ENCODE measurements around the gene AKAP6.

The AKAP6 gene

DNA sequence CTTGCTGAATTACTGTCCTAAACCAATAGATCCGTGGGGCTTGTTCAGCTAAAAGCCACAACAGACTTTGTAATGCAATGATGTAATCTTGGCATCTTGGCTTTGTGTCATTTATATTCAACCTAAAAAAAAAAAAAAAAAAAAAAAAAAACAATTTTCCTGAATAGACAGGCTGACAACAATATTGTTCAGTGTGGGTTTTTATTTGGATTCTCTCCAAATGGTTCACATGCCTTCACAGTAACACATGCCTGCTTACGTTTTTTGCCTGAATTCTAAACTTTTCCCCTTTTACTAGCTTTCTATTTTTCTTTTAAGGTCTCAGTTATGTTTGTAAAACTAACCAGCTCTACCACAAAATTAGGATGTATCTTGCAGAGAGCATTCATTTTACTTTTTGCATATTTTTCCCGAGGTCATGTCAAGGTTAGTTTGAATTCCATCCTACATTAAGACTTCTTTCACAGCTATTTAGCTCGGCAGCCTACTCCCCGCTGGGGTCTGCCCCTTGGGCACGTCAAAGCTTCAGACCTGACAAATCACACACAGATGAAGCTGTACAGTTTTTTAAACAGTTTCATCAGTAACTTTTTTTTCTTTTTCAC, 395.9 kb downstream of the AKAP6 start:
- peak; percentile 1 for DNase-seq

DNA sequence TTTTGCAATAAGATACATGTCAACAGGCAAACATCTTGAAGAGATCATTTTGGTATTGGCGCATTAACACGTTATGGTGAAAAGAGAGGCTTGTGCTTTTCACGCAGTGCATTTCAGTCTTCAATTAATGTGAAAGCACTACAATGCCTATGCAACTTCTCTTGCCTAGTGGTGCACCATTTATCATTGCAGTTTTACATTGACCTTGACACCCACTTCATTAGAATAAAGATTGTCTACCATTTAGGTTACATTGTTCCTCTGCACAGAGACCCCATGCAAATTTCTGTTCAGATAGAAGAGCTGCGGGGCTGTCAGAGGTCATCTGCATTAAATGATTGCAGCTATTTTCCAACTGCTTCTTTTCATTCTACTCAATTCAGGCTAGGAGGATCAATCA, 397.4 kb downstream of the AKAP6 start:
- no peak for DNase-seq

DNA sequence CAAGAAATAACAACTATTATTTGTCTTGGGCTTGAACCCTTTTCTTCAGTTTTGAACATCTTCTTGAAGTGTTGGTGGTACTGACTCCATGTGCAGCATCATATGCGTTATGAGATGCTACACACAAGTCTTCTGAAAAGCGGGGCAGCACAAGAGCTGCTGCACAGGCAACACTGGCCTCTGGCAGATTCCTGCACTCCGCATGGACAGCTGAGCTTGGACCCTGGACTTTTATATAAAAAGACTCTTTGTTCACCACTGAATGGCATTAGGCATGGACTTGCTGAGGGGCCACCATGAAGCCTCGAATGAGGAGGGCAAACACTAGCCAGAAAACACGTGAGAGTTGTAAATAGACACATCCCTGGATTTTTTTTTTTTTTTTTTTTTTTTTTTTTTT, 398.7 kb downstream of the AKAP6 start:
- DNase-seq: no peak

DNA sequence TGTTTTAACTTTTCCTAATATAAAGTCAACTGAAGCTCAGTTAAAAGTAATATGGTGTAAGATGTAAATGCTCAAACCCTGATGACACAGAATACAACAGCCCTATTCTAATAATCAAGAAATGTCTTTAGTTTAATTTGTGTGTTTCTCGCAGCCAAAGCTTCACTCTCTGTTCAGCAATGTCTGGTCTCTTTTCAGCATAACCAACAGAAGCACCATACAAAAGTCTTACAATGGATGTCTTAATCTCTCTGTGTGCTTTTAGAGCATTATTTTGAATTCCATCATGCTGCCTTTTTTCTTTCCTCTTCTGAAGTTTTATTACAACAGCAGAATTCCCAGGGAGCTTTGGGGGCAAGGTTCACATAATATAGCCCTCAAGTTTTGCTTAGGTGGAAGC, 399.4 kb downstream of the AKAP6 start:
- DNase-seq: no peak

DNA sequence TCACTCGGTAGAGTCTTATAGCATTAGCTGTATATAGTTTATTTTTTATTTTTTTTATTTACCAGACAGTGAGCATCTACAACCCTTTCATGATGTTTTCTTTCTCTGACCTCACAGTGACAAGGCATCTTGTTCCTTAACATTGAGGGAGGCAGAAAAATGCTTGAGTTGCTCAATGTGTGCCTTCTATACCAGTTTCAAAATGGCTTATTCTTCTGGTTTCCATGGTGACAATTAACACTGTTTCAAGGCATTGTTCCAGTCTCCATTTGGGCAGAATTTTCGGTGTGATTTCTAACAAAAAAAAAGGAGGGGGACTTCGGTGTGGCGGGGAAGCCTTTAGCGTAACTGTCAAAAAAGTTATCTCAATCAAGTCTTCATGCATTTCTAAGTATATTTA, 399.9 kb downstream of the AKAP6 start:
- peak; percentile 23 for DNase-seq

DNA sequence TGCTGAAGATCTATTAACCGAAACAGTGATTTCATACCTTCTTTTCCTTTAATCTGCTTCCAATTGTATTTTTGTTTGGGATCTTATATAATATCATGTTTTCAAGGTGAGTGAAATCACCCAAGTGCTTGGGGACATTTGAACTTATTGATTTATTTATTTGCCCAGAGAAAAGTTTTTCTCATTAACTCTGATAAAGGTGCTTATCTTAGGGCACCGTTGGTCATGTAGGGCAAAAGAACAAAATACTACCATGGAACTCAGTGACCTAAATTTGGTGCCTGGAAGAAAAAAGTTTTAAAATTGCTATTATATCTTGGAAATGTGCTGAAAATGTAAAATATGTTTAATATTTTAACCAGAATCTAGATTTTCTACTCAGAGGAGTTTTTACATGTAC, 402.2 kb downstream of the AKAP6 start:
- DNase-seq: no peak

DNA sequence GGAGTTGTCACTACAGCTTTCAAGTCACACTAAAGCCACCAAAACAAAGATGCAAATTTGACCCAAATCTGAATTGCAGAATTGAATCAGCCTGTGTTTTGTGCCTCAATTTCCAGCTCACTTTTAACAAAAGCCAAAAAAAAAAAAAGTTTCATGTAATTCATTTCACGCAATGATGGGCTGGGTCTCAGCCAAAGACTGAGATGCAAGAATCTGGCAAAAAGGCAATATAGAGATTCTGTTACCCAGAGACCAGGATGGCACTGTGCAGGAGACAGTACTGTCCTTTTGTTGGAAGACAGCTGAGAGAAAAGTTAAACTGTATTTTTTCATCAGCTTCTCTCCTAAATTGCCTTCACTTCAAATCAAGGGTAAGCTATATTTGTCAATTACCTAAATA, 403.9 kb downstream of the AKAP6 start:
- no peak for DNase-seq

DNA sequence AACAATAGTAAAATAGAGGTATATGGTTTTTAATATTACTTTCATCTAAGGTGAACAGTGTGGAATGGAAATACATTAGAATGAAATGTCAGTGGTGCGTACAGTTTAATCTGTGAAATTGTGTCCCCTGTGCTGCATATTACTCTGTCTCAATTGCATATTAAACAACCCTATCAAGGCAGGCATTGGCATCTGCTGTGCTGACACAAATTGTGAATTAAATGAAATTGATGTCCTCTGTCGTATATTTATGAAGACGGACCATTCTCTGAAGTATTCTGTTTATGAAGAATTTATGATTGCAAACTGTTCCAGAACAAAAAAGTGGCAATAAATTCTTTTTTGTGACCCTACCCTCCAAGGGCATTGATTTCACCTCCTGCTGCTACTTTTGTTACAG, 405.2 kb downstream of the AKAP6 start:
- no peak for DNase-seq

DNA sequence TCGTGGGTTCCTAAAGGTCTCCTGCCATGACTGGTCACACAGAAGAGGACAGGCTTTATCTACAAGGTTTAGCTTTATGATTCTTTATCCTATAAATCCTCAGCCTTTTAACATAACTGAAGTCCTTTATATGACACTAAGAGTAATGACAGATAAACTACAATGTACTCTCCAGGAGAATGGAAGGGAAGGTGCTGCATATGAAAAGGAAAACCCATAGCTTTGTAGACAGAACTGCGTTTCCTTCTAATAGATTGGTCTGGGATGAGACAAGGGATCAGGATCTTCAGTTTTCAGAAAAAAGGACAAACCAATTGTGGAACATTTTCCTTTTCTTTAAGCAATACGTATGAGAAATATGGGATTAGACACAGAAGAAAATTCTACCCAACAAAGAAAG, 408.5 kb downstream of the AKAP6 start:
- no peak for DNase-seq

DNA sequence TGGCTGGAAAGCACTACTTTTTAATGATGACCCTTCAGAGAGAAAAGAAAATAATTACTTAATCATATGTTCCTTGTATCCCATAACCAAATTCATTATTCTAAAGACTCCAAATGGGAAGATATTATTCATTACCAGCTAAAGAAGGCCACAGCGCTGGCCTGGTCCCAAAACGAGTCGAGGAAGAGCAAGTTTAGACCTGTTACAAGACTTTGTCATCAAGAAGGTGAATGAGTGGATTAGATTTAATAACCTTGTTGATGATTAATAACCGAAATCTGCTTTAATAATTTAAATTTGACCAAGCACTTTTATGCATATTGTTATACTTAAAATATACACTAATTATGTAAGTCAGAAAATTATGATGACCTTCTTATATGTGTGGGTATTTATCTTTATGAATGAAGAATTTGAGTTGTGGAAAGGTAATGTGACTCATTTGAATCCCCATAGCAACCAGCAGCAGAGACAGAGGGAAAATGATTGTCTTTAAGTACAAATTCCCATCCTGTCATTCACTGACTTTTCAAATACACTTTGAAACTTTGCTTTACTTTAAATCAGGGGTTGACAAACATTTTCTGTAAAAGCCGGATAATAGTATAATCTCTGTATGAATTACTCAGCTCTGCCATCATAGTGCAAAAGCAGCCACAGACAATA, 409.2 kb downstream of the AKAP6 start:
- DNase-seq: no peak

DNA sequence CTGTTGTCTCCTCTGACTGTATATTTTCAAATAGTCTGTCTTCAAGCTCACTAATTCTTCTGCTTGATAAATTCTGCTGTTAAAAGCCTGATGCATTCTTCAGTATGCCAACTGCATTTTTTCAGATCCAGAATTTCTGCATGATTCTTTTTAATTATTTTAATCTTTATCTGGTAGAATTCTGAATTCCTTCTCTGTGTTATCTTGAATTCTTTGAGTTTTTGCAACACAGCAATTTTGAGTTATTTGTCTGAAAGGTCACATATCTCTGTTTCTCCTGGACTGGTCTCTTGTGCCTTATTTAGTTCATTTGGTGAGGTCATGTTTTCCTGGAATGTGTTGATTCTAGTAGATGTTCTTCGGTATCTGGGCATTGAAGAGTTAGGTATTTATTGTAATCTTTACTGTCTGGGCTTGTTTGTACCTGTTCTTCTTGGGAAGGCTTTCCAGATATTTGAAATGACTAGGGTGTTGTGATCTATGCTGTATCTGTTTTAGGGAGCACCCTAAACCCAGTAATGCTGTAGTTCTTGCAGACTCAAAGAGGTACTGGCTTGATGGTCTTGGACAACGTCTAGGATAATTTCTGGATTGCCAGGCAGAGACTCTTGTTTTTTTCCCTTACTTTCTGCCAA, 415.8 kb downstream of the AKAP6 start:
- no peak for DNase-seq

DNA sequence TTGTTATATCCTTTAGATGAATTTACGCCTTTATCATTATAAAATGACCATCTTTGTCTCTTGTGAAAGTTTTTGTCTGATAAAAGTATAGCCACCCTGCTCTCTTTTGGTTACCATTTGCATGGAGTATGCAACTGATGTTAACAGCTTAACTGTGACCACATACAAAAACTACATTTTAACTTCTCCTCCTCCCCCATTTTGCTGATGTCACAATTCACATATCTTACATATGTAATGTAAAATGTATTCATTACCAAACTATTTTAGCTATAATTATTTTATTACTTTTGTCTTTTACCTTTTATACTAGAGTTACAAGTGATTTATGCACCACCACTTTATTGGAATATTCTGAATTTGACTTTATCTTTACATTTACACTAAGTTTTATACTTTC, 425.1 kb downstream of the AKAP6 start:
- DNase-seq: no peak

DNA sequence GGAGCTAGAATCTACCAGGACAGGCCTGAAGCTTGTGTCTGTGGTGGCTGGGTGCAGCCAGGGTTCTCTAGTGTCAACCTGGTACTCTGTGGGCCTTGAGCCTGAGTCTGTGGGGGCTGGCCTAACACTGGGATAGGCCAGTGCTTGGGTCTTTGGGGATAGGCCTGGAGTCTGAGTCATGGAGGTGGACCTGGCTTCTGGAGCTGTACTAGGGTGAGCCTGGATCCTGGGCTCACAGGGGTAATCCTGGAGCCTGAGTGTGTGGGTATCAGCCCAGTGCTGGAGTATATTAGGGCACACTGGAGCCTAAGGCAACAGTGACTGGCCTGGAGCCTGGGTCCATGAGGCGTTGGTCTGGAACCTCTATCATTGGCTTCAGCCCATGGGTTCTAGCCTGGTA, 427.1 kb downstream of the AKAP6 start:
- no peak for DNase-seq

DNA sequence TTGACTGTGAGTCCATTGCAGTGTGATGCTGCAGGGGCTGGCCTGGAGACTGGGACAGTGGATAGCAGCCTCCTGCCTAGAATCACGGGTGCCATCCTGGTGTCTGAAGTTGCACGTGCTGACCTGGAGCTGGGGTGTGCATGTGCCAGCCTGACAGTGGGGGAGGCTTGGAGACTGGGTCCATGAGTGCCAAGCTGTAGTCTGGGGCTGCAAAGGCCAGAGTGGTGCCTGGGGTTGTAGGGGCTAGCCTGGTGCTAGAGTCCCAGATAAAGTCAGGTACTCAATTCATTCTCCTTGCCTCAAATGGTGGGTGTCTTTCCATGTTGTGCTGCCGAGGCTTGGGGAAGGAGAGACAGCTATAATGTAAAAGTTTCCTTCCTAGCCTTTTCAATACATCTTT, 427.7 kb downstream of the AKAP6 start:
- DNase-seq: no peak

DNA sequence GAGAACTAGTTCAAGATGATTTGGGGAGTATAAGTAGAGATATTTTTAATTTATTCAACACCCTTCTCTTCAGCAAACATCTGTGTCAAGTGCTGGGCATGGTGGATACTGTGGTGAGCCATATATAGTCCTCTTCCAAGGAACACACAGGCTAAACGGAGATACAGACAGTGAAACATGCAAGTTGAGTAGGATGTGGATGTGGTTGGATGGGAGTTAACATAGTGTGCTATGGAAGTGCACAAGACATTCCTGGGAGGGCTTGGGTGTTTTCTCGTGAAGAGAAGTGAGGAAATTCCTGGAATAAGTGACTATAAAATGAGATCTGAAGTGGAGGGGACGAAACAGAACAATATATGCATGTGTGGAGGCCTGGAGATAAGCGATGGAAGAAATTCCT, 428.5 kb downstream of the AKAP6 start:
- DNase-seq: no peak

DNA sequence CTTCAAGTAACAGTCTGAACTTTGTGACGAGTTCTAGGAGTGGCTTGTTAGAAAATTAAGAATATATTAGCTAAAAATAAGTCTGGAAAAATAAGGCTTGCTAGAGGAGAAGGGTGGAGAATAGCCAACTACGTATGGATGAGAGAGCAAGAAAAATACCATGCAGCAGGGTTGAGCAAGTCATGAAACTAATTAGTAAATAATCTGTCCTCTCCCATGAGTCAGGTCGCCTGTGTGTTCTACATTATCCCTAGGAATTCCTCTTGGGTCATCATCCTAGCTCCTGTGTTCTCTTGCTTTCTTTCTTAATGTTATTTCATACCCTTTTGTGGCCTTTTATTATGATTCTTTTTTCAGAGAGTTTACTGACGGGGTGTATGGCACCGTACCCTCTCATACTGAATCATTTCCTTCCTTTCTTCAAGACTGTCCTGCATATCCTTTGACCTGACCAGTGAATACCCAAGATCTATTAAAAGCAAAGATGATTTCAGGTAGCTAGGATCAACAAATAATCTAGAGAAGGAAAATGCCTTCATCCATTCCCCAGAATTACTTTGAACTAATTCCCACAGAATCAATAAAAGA, 432.4 kb downstream of the AKAP6 start:
- no peak for DNase-seq

DNA sequence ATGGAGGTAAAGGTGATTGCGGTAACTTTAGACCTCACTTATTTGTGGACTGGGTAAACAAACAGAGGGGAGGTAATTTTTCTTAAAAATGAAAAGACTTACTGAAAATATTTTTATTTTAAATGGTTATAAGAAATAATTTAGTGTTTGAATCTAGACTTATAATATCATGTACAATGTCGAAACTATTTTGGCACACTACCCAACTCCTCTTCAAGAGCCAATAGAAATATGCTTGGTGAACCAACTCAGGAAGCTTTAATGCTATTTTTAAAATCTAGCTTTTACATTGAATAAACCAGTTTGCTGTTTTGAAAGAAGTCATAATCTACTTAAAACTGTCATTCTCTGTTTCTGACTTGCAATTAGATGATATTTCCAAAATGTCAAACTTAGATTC, 433.8 kb downstream of the AKAP6 start:
- no peak for DNase-seq

DNA sequence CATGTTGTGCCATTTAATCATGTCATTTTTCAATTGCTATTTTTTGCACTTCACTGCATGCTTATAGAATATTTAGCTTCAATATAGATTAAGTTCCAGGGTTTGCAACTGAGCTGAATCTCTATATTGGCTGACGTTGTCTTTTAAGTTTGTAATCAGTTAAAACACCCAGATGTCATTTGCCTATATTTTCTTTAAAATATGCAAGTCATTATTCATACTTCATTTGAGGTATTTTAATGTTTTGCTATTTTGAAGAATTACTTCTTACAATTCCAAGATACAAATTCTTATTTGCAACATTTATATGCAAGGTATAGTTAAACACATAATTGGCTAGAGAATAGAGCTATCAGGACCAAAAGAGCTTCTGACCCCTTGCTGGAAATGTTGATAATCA, 434.6 kb downstream of the AKAP6 start:
- no peak for DNase-seq

DNA sequence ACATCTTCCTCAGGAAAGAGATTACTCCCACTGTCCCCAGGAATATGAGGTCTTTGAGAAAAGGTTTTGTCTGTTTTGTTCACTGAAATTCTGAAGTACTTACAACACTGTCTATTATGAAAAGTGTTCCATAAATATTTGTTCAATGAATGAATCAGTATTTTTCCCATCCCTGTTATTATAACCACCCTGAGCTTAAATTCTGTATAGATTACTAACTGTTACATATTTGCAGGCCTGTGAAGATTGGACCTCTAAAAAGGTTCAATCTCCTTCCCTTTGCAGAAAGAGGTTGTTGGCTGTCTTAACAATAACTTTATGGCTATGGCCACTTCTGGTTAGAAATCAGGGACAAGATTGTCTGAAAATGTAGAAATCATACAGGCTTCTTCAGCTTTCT, 435.0 kb downstream of the AKAP6 start:
- DNase-seq: peak; percentile 32

DNA sequence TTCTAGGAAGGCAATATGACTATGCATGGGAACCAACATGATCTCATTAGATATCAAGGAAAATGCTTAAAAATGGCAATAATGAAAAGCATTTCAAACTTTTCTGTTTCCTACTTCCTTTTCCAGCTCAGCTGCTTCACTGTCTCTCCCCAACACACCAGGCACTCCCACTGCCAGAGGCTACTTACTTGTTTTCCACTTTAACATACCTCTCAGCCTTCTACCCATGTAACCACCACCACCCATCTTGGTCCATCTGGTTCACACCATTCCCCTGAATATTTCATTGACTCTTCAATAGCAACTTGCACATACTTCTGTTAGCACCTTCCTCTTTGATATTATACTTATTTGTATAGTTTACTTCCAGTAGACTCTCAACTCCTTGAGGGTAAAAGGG, 441.3 kb downstream of the AKAP6 start:
- no peak for DNase-seq

DNA sequence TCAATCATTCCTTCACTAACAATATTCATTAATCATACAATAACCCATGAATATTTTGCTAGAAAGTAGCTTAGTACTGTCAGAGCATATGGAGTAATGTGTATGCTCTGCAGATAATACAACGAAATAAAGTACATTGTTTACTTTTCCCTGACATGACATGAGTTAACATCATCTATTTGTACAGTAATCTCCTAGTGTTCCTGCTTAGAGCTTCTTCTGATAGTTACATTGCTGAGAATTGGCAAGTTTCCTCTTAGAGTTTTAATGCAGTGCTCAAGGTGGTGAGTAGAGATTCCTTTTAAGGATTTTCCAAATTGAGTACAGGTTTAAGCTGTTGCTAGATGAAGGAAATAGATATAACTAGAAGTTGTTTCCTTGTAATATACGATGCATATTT, 445.1 kb downstream of the AKAP6 start:
- DNase-seq: peak; percentile 22

DNA sequence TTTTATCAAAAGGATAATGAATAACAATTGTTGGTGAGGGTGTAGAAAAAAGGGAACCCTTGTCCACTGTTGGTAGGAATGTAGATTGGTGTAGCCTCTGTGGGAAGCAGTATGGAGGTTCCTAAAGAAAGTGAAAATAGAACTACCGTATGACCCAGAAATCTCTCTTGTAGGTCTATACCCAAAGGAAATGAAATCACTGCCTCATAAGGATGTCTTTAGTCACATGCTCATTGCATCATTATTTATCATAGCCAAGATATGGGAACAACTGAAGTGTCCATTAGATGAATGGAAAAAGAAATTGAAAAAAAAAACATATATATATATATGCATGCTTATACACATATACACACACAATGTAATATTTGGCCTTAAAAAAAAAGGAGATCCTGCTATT, 450.7 kb downstream of the AKAP6 start:
- DNase-seq: no peak

DNA sequence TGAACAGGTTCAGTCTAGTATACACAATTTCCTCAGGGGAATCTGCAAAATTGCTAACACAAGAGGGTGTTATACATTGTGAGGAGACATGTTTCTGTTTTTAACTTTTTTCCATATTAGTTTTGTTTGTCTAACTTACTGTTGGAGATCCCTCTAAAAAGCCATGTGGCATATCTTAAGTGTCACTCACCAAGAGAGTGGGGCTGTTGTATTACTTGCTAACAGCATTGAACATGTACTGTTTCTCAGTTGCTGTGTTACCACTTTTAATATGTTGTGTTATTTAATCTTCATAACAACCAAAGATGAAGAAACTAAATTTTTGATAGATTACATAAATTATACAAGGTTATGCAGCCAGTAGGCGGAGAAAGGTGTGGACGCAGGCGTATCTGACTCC, 455.3 kb downstream of the AKAP6 start:
- no peak for DNase-seq

DNA sequence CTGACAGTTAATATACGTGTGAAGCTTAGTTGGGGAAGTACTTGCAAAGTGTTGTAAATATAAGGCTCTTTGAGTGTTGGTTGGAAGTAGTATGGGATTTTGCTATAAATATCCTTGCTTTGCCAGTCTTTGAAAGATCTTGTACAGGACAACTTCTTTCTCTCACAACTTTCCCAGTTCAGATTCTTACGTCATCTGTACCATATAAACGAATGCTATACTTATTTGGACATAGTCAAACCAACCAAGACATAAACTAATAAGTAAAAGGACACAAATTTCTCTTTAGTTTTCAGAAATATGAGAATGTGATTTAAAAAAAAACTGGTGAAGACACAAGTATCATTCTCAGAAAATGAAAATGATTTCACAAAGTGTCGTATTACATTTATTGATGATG, 456.5 kb downstream of the AKAP6 start:
- no peak for DNase-seq

DNA sequence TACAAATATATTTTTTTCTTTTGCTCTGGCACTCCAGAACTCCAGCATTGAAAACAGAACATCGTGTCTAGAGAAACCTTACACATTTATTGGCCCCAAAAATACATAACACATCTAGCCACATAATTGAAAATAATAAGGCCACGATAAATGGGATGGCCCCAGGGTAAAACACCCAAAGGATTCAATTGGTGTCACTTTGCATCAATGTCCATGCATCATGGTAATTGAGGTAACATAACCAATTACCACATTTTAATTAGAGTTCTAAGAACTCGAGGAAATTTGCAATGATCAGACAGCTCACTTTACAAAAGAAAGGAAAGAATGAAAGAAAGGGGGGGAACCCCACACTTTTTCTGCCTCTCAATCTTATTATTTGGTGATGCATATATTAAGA, 457.8 kb downstream of the AKAP6 start:
- DNase-seq: no peak
